Left lung (tissue), 10 donors: Measurements from ENCODE around the gene SPO11. TPM values are rescaled to one million over a fixed set of nuclear protein-coding genes. Genes with fewer than 3 reads are reported as not detected.

ENCODE experiments used
- ATAC-seq: fragments of 200-7000 bp; cut with Tn5 transposase; one replicate; pipeline ENCODE4 v1.9.1; 2020; ENCODE audit warnings: moderate library complexity
- DNase-seq, 4 donors: peaks; one replicate each; pipeline ENCODE4 v3.0.0-alpha.2; 2013 to 2020
- H3K27ac ChIP-seq, 2 donors: fragments of 200-600 bp; sonication (generic) in 1 of 2; one replicate each; pipeline versions ENCODE4 v1.5.0 to v1.8.0; 2020 to 2021
- H3K27me3 ChIP-seq, 2 donors: fragments of 200-600 bp; sonication (generic) in 1 of 2; one replicate each; pipeline versions ENCODE4 v1.5.0 to v1.8.0; 2020 to 2021
- H3K36me3 ChIP-seq, 2 donors: fragments of 200-600 bp; sonication (generic) in 1 of 2; one replicate each; pipeline versions ENCODE4 v1.5.0 to v1.8.0; 2020 to 2021
- H3K4me1 ChIP-seq, 2 donors: fragments of 200-600 bp; one replicate each; pipeline ENCODE4 v1.8.0; 2021
- H3K4me3 ChIP-seq, 2 donors: fragments of 200-600 bp; sonication (generic) in 1 of 2; one replicate each; pipeline versions ENCODE4 v1.5.0 to v1.8.0; 2020 to 2021; ENCODE audit warnings: mild to moderate bottlenecking in 1 of 2
- H3K9me3 ChIP-seq, 2 donors: fragments of 200-600 bp; sonication (generic) in 1 of 2; one replicate each; pipeline versions ENCODE4 v1.5.0 to v1.8.0; 2020 to 2021
- intact Hi-C, 2 donors: fragments of 100-400 bp; cut with DNase I; formaldehyde crosslinking; loops; one replicate each; pipeline versions ENCODE4 v1.11.2 to v1.14.2; 2022
- polyA plus RNA-seq, 6 donors: library from polyadenylated mRNA; unstranded; fragments of 120-200 nt; gene quantifications; one replicate each; pipeline ENCODE4 v1.2.1, GENCODE V29; 2013; ENCODE audit not compliant: insufficient read length in 6 of 6
- total RNA-seq, 2 donors: library from RNA; stranded (reverse); fragmentation: NEBNext Ultra II Directional; extraction: Animal tissue kit (Norgen Biotek cat#: 25700); gene quantifications; one replicate each; pipeline ENCODE4 v1.2.1, GENCODE V29; 2021
- TF ChIP-seq, protein P1 (sequence below), 2 donors: fragments of 200-600 bp; sonication (generic) in 1 of 2; IDR thresholded peaks; one replicate each; pipeline versions ENCODE4 v1.5.0 to v1.8.0; 2021; ENCODE audit warnings: antibody characterized with exemption in 2 of 2
- donor health status: DM: no; HTN: yes; CAD: no.
- donor health status: DM: no; HTN: no; CAD: no.

Gene SPO11
- total and polyA plus RNA-seq, 8 donors, result not detected

DNA sequence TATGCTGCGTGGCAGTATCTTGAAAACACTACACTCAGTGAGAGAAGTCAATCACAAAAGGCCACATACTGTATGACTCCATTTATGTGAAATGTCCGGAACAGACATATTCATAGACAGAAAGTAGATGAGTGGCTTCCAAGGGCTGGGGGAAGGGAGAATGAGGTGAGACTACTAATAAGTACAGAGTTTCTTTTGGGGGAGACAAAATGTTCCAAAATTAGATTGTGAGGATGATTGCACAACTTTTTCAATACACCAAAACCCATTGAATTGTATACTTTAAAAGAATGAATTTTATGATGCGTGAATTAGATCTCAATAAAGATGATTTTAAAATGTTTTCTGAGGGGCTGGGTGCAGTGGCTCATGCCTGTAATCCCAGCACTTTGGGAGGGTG, 9.2 kb upstream of the SPO11 start:
- TF ChIP-seq, protein P1, sequence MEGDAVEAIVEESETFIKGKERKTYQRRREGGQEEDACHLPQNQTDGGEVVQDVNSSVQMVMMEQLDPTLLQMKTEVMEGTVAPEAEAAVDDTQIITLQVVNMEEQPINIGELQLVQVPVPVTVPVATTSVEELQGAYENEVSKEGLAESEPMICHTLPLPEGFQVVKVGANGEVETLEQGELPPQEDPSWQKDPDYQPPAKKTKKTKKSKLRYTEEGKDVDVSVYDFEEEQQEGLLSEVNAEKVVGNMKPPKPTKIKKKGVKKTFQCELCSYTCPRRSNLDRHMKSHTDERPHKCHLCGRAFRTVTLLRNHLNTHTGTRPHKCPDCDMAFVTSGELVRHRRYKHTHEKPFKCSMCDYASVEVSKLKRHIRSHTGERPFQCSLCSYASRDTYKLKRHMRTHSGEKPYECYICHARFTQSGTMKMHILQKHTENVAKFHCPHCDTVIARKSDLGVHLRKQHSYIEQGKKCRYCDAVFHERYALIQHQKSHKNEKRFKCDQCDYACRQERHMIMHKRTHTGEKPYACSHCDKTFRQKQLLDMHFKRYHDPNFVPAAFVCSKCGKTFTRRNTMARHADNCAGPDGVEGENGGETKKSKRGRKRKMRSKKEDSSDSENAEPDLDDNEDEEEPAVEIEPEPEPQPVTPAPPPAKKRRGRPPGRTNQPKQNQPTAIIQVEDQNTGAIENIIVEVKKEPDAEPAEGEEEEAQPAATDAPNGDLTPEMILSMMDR (IDR thresholded peaks at IDR 0.05), result no peak
- peaks cover 0 to 50% of the 10 kb centered on the region in 2 donors for H3K27me3 ChIP-seq
- H3K36me3 ChIP-seq, result no peaks in the 10 kb centered on the region
- H3K9me3 ChIP-seq, result no peaks in the 10 kb centered on the region
- no peaks in the 10 kb centered on the region for H3K4me1 ChIP-seq
- no peak for DNase-seq
- H3K27ac ChIP-seq, result no peak overlapping the region
- no peak for ATAC-seq
- H3K4me3 ChIP-seq, result no peak overlapping the region
- intact Hi-C loops, result no loop called here

DNA sequence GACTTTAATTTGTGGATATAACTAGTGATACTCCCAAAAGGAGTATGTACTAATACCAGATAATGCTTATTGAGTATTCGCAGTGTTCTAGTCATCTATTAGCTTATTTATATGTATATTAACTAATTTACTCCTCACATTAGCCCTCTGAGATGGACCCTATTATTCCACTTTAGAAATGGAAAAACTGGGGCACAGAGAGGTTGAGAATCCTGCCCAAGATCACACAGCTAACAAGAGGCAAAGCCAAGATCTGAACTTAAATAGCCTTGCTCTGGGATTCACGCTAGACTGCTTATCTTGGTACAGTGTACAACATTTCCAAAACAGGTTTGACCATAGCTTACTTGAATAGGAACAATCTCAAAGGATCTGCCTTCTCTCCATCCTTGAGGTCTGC, 8.5 kb upstream of the SPO11 start:
- peaks cover 0 to 52% of the 10 kb centered on the region in 2 donors for H3K27me3 ChIP-seq
- H3K36me3 ChIP-seq, result no peaks in the 10 kb centered on the region
- H3K4me1 ChIP-seq, result no peaks in the 10 kb centered on the region
- intact Hi-C loops, result no loop called here
- no peak overlapping the region for H3K27ac ChIP-seq
- DNase-seq (no peak), ATAC-seq (no peak)
- H3K4me3 ChIP-seq, result no peak overlapping the region
- H3K9me3 ChIP-seq, result no peaks in the 10 kb centered on the region
- TF ChIP-seq, protein P1 (IDR thresholded peaks at IDR 0.05), result no peak

DNA sequence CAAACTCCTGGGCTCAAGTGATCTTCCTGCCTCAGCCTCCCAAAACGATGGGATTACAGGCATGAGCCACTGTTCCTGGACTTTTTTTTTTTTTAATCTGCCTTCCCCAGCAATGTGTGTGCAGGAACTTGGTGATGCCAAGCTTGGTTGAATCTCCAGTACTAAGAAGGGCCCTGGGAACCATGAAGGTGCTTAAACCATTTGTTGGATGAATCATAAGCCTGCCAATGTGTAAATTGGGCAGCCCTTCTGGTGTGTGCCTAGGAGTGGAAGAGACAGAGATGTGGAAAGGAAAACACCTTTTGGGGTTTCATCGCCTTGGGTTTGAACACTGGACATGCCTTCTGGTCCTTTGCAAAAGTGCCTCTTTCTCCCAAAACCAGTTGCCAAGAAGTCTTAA, 7.1 kb upstream of the SPO11 start:
- H3K9me3 ChIP-seq, result no peaks in the 10 kb centered on the region
- TF ChIP-seq, protein P1 (IDR thresholded peaks at IDR 0.05), result no peak
- DNase-seq (no peak), ATAC-seq (no peak)
- no peaks in the 10 kb centered on the region for H3K36me3 ChIP-seq
- no peak overlapping the region for H3K4me3 ChIP-seq
- peaks cover 0 to 55% of the 10 kb centered on the region in 2 donors for H3K27me3 ChIP-seq
- intact Hi-C loops, result no loop called here
- no peak overlapping the region for H3K27ac ChIP-seq
- no peaks in the 10 kb centered on the region for H3K4me1 ChIP-seq

DNA sequence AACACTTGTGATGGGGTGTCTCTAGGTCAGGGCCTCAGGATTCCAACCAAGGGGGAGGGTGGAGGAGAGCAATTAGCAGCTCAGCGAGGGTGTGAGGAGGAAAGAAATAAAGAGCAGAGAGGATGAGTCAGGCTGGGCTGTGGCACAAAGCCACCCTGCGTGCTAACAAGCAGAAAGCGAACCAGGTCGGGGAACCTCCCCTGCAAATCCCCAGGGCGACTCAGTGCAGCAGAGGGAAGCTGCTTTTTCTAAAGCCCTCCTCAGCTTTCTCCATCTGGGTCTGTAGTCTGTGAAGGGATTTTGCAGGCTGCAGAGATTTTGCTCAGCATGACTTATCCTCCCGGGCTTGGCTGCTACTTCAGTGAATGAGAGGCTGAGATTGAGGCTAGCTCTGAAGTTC, 6.6 kb upstream of the SPO11 start:
- no peaks in the 10 kb centered on the region for H3K4me1 ChIP-seq
- intact Hi-C loops, result no loop called here
- H3K36me3 ChIP-seq, result no peaks in the 10 kb centered on the region
- DNase-seq (no peak), ATAC-seq (no peak)
- TF ChIP-seq, protein P1 (IDR thresholded peaks at IDR 0.05), result no peak
- H3K27ac ChIP-seq, result no peak overlapping the region
- H3K9me3 ChIP-seq, result no peaks in the 10 kb centered on the region
- peaks cover 0 to 61% of the 10 kb centered on the region in 2 donors for H3K27me3 ChIP-seq
- H3K4me3 ChIP-seq, result no peak overlapping the region

DNA sequence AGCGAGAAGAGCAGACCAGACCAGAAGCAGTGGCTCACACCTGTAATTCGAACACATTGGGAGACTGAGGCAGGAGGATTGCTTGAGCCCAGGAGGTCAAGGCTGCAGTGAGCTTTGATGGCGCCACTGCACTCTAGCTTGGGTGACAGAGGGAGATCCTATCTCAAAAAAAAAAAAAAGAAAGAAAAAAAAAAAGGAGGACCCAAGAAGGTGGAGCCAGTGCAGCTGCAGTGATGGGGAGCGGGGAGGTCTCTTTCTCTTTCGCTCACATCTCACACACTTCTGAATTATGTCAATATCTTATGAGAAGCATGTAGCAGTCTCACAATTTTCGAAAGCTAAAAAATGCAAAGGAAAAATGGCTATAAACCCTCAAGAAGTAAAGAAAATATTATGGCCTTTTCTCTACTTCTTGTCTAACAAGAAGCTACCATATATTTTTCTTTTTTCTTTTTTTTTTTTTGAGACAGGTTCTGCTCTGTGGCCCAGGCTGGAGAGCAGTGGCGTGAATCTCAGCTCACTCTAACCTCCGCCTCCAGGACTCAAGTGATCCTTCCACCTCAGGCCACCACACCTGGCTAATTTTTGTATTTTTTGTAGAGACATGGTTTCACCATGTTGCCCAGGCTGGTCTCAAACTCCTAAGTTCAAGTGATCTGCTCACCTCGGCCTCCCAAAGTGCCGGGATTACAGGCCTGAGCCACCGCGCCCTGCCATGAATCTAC, 3.8 kb upstream of the SPO11 start:
- TF ChIP-seq, protein P1 (IDR thresholded peaks at IDR 0.05), result no peak
- intact Hi-C loops, result no loop called here
- Histone ChIP-seq H3K27me3 (peaks cover 15 to 79% of the 10 kb centered on the region in 2 donors), H3K36me3 (no peaks in the 10 kb centered on the region), H3K9me3 (no peaks in the 10 kb centered on the region), H3K27ac (no peak overlapping the region), H3K4me3 (no peak overlapping the region), H3K4me1 (no peaks in the 10 kb centered on the region)
- no peak for DNase-seq
- ATAC-seq, result no peak
